Activated T-helper 1 cell treated with anti-CD3 and anti-CD28 coated beads, Interleukin-2, amount 50 U/mL, for 16 hours (primary cell): ENCODE measurements around the gene NCKAP5.
"Not testable (repeated sequence)": the region's sequence is repeated elsewhere in the genome, so short reads cannot be mapped to it uniquely, and the experiment has no call there.

Experiments used
- DNase-seq, 2 donors: peaks; one replicate each; pipeline ENCODE4 v3.0.0-alpha.2; 2020; ENCODE audit warnings: low read depth in 1 of 2, low spot score in 1 of 2

NCKAP5 gene

GRCh38 chr2:133470446-133470845, 97.8 kb downstream of the NCKAP5 start:
- not testable (repeated sequence) for DNase-seq

GRCh38 chr2:133462811-133463210, 105.5 kb downstream of the NCKAP5 start:
- DNase-seq = no peak

- no peak for DNase-seq
These were observed 106.8 kb downstream of the NCKAP5 start for GRCh38 chr2:133461484-133461883.

- DNase-seq = no peak
These were observed 108.7 kb downstream of the NCKAP5 start for GRCh38 chr2:133459590-133459989.

- DNase-seq = no peak
These were observed 110.0 kb downstream of the NCKAP5 start for GRCh38 chr2:133458280-133458679.

GRCh38 chr2:133457861-133458260, 110.4 kb downstream of the NCKAP5 start:
- DNase-seq = no peak

- no peak for DNase-seq
These were observed 111.3 kb downstream of the NCKAP5 start for GRCh38 chr2:133456971-133457370.

GRCh38 chr2:133456156-133456555, 112.1 kb downstream of the NCKAP5 start:
- DNase-seq = no peak

GRCh38 chr2:133453032-133453431, 115.2 kb downstream of the NCKAP5 start:
- DNase-seq = no peak

GRCh38 chr2:133452583-133452982, 115.7 kb downstream of the NCKAP5 start:
- DNase-seq = no peak

GRCh38 chr2:133452146-133452545, 116.1 kb downstream of the NCKAP5 start:
- DNase-seq = no peak

- DNase-seq = no peak
These were observed 120.1 kb downstream of the NCKAP5 start for GRCh38 chr2:133448195-133448594.

- no peak for DNase-seq
These were observed 121.0 kb downstream of the NCKAP5 start for GRCh38 chr2:133447303-133447702.

GRCh38 chr2:133444465-133444864, 123.8 kb downstream of the NCKAP5 start:
- DNase-seq = no peak

GRCh38 chr2:133442393-133442792, 125.9 kb downstream of the NCKAP5 start:
- DNase-seq = no peak

GRCh38 chr2:133439565-133439920, 128.7 kb downstream of the NCKAP5 start:
- DNase-seq = no peak

GRCh38 chr2:133438848-133439564, 129.3 kb downstream of the NCKAP5 start:
- DNase-seq = no peak

- DNase-seq = no peak
These were observed 130.2 kb downstream of the NCKAP5 start for GRCh38 chr2:133438026-133438425.

- DNase-seq = no peak
These were observed 130.8 kb downstream of the NCKAP5 start for GRCh38 chr2:133437492-133437891.

GRCh38 chr2:133434959-133435668, 133.1 kb downstream of the NCKAP5 start:
- DNase-seq = no peak

- DNase-seq = no peak
These were observed 134.5 kb downstream of the NCKAP5 start for GRCh38 chr2:133433455-133434451.

- no peak for DNase-seq
These were observed 135.5 kb downstream of the NCKAP5 start for GRCh38 chr2:133432778-133433177.
